Activated T-cell treated with anti-CD3 and anti-CD28 coated beads, Interleukin-2, amount 50 U/mL, for 48 hours (primary cell): ENCODE results near the gene SNRPA1.

ENCODE experiments used
- DNase-seq, 2 experiments: peaks; one replicate each; pipeline ENCODE4 v3.0.0-alpha.2; 2020

The SNRPA1 gene

GRCh38 chr15:101318147-101318819 is 23.2 kb upstream of the SNRPA1 start:
- DNase-seq = no peak

- DNase-seq = no peak
Observed at GRCh38 chr15:101317336-101317872, 22.4 kb upstream of the SNRPA1 start.

- DNase-seq = no peak
Observed at GRCh38 chr15:101316529-101316928, 21.5 kb upstream of the SNRPA1 start.

- DNase-seq = no peak
Observed at GRCh38 chr15:101315736-101316135, 20.7 kb upstream of the SNRPA1 start.

GRCh38 chr15:101314336-101315125 is 19.5 kb upstream of the SNRPA1 start:
- DNase-seq = no peak

- DNase-seq = no peak
Observed at GRCh38 chr15:101313041-101313761, 18.2 kb upstream of the SNRPA1 start.

GRCh38 chr15:101310508-101310907 is 15.5 kb upstream of the SNRPA1 start:
- no peak for DNase-seq

GRCh38 chr15:101310161-101310480 is 15.1 kb upstream of the SNRPA1 start:
- DNase-seq = no peak

GRCh38 chr15:101309436-101310160 is 14.6 kb upstream of the SNRPA1 start:
- no peak for DNase-seq

- no peak for DNase-seq
Observed at GRCh38 chr15:101308604-101309435, 13.8 kb upstream of the SNRPA1 start.

GRCh38 chr15:101307897-101308603 is 13.0 kb upstream of the SNRPA1 start:
- DNase-seq = no peak

- no peak for DNase-seq
Observed at GRCh38 chr15:101307048-101307896, 12.2 kb upstream of the SNRPA1 start.

GRCh38 chr15:101306341-101307047 is 11.4 kb upstream of the SNRPA1 start:
- DNase-seq = no peak

GRCh38 chr15:101305820-101306255 is 10.8 kb upstream of the SNRPA1 start:
- DNase-seq = no peak

- DNase-seq = no peak
Observed at GRCh38 chr15:101303408-101303807, 8.4 kb upstream of the SNRPA1 start.

- DNase-seq = no peak
Observed at GRCh38 chr15:101296418-101297405, 1.7 kb upstream of the SNRPA1 start.

GRCh38 chr15:101295607-101296161 is 636 bp upstream of the SNRPA1 start:
- DNase-seq = no peak

- DNase-seq = no peak
Observed at GRCh38 chr15:101293122-101293521, 1.9 kb downstream of the SNRPA1 start.
